Activated T-helper 1 cell treated with anti-CD3 and anti-CD28 coated beads, Interleukin-12 subunit alpha, Interleukin-12 subunit beta, Interleukin-2, Interleukin-4 antibody, amounts not matched to agents 30 ng/mL and 10 ng/mL and 1 ng/mL, durations not matched to agents 14 hours and 24 hours and 36 hours (primary cell): Measurements from ENCODE around the gene MBP. TPM values are rescaled to one million over a fixed set of nuclear protein-coding genes. Genes with fewer than 3 reads are reported as not detected.
A peak's percentile ranks its signal among the peaks of the same experiment; 100 is the strongest.

Experiments
- DNase-seq: peaks from one replicate; pipeline ENCODE4 v3.0.0; 2021; ENCODE audit warnings: low spot score
- H3K27ac Mint-ChIP-seq: one replicate; pipeline ENCODE4 v1.8.0; 2021; ENCODE audit warnings: mild to moderate bottlenecking, mixed read lengths
- H3K27me3 Mint-ChIP-seq: one replicate; pipeline ENCODE4 v1.8.0; 2022; ENCODE audit warnings: mild to moderate bottlenecking, moderate library complexity, mixed read lengths; ENCODE audit not compliant: insufficient read depth
- H3K36me3 Mint-ChIP-seq: one replicate; pipeline ENCODE4 v1.8.0; 2021; ENCODE audit warnings: low read depth, mixed read lengths
- H3K4me1 Mint-ChIP-seq: one replicate; pipeline ENCODE4 v1.8.0; 2021; ENCODE audit warnings: low read depth, mixed read lengths
- H3K4me3 Mint-ChIP-seq: one replicate; pipeline ENCODE4 v1.8.0; 2021; ENCODE audit warnings: mild to moderate bottlenecking, moderate library complexity, mixed read lengths
- H3K9me3 Mint-ChIP-seq: one replicate; pipeline ENCODE4 v1.8.0; 2021; ENCODE audit warnings: mixed read lengths
- intact Hi-C: fragments of 100-400 bp; cut with micrococcal nuclease; formaldehyde crosslinking; loops from one replicate; pipeline ENCODE4 v1.15.1; 2024
- total RNA-seq: library from RNA; stranded (reverse); gene quantifications from 2 replicates; pipeline ENCODE4 v1.2.3, GENCODE V29; 2022

Gene MBP
- total RNA-seq, 1 donor from 2014 or later, result 63.6 TPM

DNA sequence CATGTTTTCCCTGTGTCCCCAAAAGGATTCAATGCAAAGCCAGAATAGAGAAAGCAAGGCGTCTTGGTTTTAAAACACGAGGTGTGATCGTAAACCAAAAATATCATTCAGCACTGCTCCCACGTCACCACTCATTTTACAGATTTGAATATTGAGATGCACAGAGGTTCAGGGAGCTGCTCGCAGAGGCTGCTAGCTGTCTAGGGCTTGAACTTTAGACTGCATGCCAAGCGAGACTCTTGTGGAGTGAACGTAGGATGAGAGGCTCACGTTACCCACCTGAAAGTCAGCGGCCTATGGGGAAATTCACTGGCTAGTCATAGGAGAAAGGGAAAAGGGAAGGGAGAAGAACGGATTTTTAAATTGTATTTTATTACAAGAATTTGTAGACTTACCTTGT lies 130.1 kb downstream of the MBP start:
- Mint-ChIP-seq H3K27me3 (peaks cover 2% of the 10 kb centered on the region), H3K36me3 (peaks cover 2% of the 10 kb centered on the region), H3K4me3 (no peak overlapping the region), H3K27ac (no peak overlapping the region), H3K4me1 (peaks cover 31% of the 10 kb centered on the region), H3K9me3 (no peaks in the 10 kb centered on the region)
- DNase-seq, result no peak
- intact Hi-C loops, result no loop called here

DNA sequence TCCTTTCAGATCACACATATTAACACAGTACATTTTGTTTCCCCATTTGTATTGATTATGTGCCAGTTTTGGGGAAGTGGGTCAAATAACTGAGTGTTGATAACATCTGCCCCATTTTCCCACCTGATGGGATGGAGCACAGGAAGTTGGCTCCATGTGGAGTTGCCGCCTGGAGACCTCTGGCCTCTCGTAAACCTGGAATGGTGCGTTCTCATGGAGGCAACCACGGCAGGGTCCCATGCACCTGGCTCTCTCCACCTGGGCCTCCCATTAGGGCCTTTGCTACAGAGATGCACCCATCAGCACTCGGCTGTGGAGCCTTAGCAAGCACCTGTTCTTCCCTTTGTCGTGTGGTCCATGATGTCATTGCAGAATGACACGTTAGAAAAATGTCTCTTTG lies 130.6 kb downstream of the MBP start:
- peaks cover 2% of the 10 kb centered on the region for H3K27me3 Mint-ChIP-seq
- H3K4me3 Mint-ChIP-seq, result no peak overlapping the region
- H3K9me3 Mint-ChIP-seq, result no peaks in the 10 kb centered on the region
- peaks cover 1% of the 10 kb centered on the region for H3K36me3 Mint-ChIP-seq
- intact Hi-C loops, result loop anchor here (2.0 kb wide), 2 partner anchors 101 to 129 kb away; no protein-coding TSS in a partner anchor
- H3K4me1 Mint-ChIP-seq, result peaks cover 31% of the 10 kb centered on the region
- H3K27ac Mint-ChIP-seq, result no peak overlapping the region
- no peak for DNase-seq

DNA sequence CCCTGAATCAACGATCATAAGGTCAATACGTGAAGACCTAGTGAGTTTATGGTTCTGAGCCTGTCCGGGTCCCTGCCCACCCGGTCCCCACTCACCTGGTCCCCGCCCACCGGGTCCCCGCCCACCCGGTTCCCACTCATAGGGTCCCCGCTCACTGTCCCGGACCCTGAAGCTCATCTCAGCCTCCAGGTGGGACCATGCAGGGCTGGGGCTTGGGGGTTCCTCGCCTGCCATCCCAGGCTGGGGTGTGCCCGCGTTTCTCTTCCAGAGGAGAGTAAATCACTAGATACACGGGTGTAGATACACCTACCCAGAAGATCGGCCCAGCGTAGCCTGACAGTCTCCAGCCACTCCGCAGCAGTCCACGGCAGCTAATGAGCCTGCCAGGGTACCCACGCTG lies 131.5 kb downstream of the MBP start:
- intact Hi-C loops, result loop anchor here (2.0 kb wide), 2 partner anchors 102 to 130 kb away; no protein-coding TSS in a partner anchor
- H3K4me1 Mint-ChIP-seq, result peaks cover 31% of the 10 kb centered on the region
- H3K27me3 Mint-ChIP-seq, result peaks cover 2% of the 10 kb centered on the region
- no peak overlapping the region for H3K27ac Mint-ChIP-seq
- no peak for DNase-seq
- no peak overlapping the region for H3K4me3 Mint-ChIP-seq
- H3K9me3 Mint-ChIP-seq, result no peaks in the 10 kb centered on the region
- peaks cover 1% of the 10 kb centered on the region for H3K36me3 Mint-ChIP-seq

- H3K4me3 Mint-ChIP-seq, result no peak overlapping the region
- no peak overlapping the region for H3K27ac Mint-ChIP-seq
- H3K36me3 Mint-ChIP-seq, result peaks cover 1% of the 10 kb centered on the region
- peak; percentile 14 for DNase-seq
- H3K9me3 Mint-ChIP-seq, result no peaks in the 10 kb centered on the region
- H3K27me3 Mint-ChIP-seq, result peaks cover 3% of the 10 kb centered on the region
- peaks cover 26% of the 10 kb centered on the region for H3K4me1 Mint-ChIP-seq
- intact Hi-C loops, result loop anchor here (1.0 to 2.0 kb wide), 6 partner anchors 55 to 650 kb away; no protein-coding TSS in a partner anchor
Observed at GRCh38 chr18:77000527-77000926, 132.1 kb downstream of the MBP start.

DNA sequence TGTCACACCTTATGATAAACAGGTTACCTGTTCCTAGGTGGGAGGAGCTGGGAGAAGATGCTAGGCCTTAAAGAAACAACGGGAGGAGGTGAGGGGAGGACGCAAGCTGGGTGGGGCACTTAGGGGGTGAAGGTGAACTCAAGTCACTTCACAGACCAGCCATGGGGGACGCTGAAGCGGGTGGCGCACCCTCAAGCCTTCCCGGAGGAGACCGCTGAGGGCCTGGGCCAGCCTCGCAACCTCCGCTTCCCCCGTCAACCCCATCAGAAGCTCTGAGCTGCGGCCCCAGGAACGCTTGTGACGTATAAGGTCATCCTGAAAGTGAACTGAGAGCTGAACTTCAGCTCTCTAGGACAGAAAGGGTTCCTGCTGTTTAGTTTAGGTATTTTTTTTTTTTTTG lies 133.5 kb downstream of the MBP start:
- Mint-ChIP-seq H3K27ac (no peak overlapping the region), H3K4me1 (peaks cover 12% of the 10 kb centered on the region), H3K27me3 (peaks cover 5% of the 10 kb centered on the region), H3K36me3 (peaks cover 1% of the 10 kb centered on the region), H3K9me3 (no peaks in the 10 kb centered on the region), H3K4me3 (no peak overlapping the region)
- DNase-seq, result no peak
- intact Hi-C loops, result no loop called here

GRCh38 chr18:76997951-76998808 lies 134.4 kb downstream of the MBP start:
- Mint-ChIP-seq H3K27me3 (peaks cover 7% of the 10 kb centered on the region), H3K4me3 (no peak overlapping the region), H3K9me3 (no peaks in the 10 kb centered on the region), H3K4me1 (peaks cover 6% of the 10 kb centered on the region), H3K27ac (no peak overlapping the region), H3K36me3 (peaks cover 1% of the 10 kb centered on the region)
- intact Hi-C loops, result no loop called here
- no peak for DNase-seq

DNA sequence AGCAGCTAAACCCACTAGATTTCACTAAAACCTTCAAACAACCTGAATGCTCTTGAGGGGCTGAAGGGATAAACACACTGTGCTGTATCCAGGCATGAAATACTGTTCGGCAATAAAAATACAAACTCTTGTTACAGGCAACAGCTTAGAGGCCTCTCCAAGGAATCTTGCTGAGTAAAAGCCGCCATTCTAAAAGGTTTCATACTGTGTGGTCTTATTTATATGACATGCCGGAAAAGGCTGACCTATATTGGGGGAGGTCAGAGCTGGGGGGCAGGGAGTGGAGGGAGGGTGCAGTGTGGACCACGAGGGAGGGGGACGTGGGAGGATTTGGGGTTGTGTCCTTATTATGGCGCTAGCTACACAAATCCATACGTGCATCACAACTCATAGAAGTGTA lies 136.2 kb downstream of the MBP start:
- Mint-ChIP-seq H3K27me3 (peaks cover 7% of the 10 kb centered on the region), H3K9me3 (no peaks in the 10 kb centered on the region), H3K4me3 (no peak overlapping the region), H3K36me3 (no peaks in the 10 kb centered on the region), H3K27ac (no peak overlapping the region), H3K4me1 (no peaks in the 10 kb centered on the region)
- no peak for DNase-seq
- intact Hi-C loops, result no loop called here

- DNase-seq, result no peak
- Mint-ChIP-seq H3K9me3 (no peaks in the 10 kb centered on the region), H3K36me3 (no peaks in the 10 kb centered on the region), H3K27ac (no peak overlapping the region), H3K27me3 (peaks cover 7% of the 10 kb centered on the region), H3K4me3 (no peak overlapping the region), H3K4me1 (no peaks in the 10 kb centered on the region)
- intact Hi-C loops, result no loop called here
Observed at GRCh38 chr18:76995896-76996295, 136.7 kb downstream of the MBP start.

DNA sequence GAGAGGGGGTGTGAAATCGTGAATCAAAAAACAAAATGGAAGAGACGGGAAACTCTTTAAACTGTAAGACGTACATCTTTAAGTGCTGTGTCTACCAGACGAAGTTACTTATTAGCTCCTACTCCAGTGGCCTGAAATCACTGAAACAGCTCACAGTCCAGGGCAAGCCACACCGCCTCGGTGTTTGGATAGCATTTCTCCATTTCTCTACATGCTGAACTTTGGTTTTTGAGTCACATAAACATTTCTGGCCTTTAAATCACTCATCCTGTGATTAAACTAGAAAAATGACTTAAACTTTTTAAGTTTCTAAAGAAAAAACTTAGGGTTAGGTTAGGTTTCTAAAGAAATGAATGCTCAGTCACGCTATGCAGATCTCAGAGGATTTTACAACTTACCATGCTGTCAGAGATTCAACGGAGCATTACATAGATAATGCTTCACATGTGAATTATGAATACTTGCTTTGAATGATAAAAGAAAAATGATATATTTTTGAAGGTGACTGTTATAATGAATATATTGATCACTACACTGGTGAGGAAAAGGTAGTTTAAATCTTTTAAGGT lies 138.4 kb downstream of the MBP start:
- H3K27me3 Mint-ChIP-seq, result peaks cover 9% of the 10 kb centered on the region
- intact Hi-C loops, result no loop called here
- no peak overlapping the region for H3K27ac Mint-ChIP-seq
- no peaks in the 10 kb centered on the region for H3K36me3 Mint-ChIP-seq
- DNase-seq, result no peak
- no peaks in the 10 kb centered on the region for H3K4me1 Mint-ChIP-seq
- no peak overlapping the region for H3K4me3 Mint-ChIP-seq
- H3K9me3 Mint-ChIP-seq, result no peaks in the 10 kb centered on the region

- Mint-ChIP-seq H3K27me3 (peaks cover 9% of the 10 kb centered on the region), H3K9me3 (no peaks in the 10 kb centered on the region), H3K4me1 (no peaks in the 10 kb centered on the region), H3K27ac (no peak overlapping the region), H3K4me3 (no peak overlapping the region), H3K36me3 (no peaks in the 10 kb centered on the region)
- intact Hi-C loops, result no loop called here
- no peak for DNase-seq
Observed at GRCh38 chr18:76993573-76993972, 139.0 kb downstream of the MBP start.

- Mint-ChIP-seq H3K27ac (no peak overlapping the region), H3K4me1 (no peaks in the 10 kb centered on the region), H3K4me3 (no peak overlapping the region), H3K27me3 (peaks cover 8% of the 10 kb centered on the region), H3K36me3 (no peaks in the 10 kb centered on the region), H3K9me3 (no peaks in the 10 kb centered on the region)
- intact Hi-C loops, result no loop called here
- DNase-seq, result no peak
Observed at GRCh38 chr18:76993085-76993382, 139.5 kb downstream of the MBP start.

GRCh38 chr18:76992226-76993084 lies 140.1 kb downstream of the MBP start:
- DNase-seq, result no peak
- intact Hi-C loops, result no loop called here
- H3K36me3 Mint-ChIP-seq, result no peaks in the 10 kb centered on the region

More at GRCh38 chr18:76992226-76993084, 140.1 kb downstream of the MBP start:
- no peaks in the 10 kb centered on the region for H3K9me3 Mint-ChIP-seq
- no peaks in the 10 kb centered on the region for H3K4me1 Mint-ChIP-seq
- H3K27ac Mint-ChIP-seq, result no peak overlapping the region
- no peak overlapping the region for H3K4me3 Mint-ChIP-seq
- peaks cover 7% of the 10 kb centered on the region for H3K27me3 Mint-ChIP-seq
